SK-N-DZ (cell line): ENCODE results near the gene C1orf21.
A peak's percentile ranks its signal among the peaks of the same experiment; 100 is the strongest.

Experiments
- DNase-seq: peaks from one replicate; pipeline ENCODE4 v3.0.0-alpha.2; 2015; ENCODE audit warnings: low spot score

Gene C1orf21

DNA sequence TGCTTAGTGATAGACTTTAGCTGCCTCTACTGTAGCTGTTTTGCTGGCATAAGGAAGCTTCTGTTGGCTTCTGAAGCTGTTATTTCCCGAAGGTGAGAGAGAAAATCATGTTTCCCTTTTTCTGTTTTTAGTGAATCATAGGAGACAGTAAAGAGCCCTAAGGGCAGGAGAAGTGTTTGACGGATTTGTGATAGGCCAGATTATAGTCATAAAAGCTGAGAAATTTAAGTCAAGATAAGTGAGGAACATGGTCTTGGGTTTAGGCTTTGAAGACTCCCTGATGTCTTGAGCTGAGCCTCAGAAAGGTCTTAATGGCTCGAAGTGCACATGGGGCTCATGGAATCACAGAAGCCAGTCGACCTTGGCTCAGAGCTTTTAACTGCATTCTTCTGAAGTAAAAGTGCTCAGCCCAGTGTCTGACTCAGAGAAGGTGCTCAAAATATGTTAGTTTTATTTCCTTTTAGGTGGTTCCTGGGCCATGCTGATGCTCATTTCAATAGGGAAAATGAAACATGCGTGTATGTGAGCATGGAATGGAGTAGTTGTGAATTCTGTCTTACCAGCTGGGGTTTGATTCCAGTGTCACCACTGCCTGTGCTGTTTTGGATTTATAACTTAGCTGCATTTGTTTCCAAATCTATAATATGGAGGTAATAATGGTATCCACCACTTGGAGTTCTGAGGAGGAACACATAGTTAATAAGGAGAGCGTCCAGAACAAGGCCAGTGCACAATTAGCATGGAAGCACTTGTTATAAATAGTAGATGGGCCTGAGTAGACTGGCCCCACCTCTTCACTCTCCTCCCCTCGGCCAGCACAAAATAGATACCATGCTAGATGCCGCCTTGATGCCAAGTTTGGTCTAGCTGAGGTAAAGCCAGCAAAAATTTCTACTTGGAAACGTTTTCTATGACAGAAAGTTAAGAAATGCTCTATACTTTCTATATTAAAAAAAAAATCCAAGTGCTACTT, 99.2 kb downstream of the C1orf21 start:
- DNase-seq: no peak

DNA sequence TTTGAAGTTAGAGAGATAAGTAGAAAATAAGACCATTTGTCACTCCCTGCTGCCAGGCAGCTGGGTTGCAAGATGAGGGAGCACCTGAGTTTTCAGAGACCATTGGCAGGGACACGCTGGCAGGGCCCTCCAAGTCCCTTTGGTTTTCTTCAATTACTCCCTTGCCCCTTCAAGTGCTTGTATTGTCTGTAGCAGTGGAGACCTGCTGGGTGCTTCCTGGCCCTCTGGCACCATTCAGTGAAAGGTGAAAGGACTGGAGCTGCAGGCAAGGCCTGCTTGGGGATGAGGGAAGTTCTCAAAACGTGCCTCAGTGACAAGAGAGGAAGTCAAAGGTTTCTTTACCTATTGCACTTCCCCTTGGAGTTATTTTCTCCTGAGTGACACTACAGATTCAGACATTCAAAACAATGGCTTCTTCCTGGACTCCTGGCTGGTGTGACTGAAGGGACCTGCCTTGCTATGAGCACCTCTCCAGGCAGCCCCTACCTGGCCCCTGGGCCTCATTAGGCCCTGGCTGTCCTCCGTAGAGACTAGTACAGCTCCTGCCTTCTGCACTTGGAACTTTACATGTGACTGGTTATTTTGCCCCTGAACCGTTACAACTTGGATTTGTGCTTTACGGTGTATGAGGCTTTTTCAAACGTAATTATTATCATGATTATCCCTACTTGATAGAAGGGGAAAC, 100.1 kb downstream of the C1orf21 start:
- DNase-seq: no peak

DNA sequence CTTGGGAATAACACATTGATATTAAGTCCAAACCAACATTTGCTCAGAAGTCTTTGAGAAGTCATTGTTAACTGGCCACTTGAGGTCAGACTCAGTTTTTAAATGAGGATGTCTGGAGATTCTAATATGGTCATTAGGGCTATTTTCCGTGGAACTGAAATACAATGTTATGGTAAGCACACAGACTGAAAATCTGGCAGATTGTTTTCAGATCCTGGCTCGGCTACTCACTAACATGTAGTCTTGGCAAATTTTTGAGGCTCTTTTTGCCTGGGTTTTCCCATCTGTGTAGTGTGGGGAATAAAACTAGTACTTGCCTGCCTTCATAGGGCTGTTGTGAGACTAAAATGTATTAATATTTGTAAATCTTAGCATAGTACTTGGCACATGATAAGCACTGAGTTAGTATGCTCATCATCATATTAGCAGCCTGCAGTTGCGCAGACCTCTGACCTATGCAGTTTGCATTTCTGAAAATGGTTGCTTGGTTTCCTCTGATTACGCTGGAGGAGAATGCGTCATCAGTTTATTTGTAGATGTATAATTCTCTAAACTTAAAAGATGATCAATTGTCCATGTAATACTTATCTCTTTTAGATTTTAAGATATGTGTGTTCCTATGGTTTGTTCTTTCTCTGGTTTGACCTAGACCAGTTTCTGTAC, 100.8 kb downstream of the C1orf21 start:
- DNase-seq: no peak

DNA sequence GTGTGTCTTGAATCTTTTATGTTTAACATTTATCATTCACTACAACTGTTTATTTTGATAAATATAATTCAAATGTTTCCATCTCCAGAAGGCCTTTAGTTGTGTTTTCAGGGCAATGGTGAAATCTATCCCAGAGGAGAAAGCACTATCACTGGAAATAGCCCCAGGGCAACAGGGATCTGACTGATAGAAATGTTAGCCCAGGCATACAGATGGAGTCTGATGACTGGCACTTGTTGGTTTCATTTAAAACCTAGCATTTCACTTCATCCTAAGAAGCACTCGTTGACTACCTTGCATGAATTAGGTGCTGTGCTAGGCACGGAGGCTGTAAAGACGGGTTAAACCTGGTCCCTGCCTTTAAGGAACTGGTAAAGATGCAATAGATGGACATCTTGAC, 103.1 kb downstream of the C1orf21 start:
- no peak for DNase-seq

DNA sequence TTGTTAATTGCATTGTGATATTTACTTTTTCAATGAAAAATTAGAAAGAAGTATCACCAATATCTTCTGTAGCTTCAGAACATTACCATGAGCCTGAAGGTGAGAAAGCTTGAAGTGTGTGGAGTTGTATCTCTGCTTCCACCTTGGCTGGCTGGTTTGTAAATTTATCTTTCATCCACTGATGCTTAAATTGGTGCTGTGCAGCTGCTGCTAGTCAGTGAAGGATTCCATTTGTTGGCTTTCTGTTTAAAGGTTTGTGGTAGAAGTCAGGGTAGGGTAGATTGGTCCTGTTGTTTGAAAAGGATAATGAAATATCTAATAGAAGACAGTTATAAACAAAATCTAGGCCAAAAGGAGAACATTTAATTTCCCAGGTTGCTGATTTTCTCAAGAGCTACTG, 105.7 kb downstream of the C1orf21 start:
- DNase-seq: no peak

DNA sequence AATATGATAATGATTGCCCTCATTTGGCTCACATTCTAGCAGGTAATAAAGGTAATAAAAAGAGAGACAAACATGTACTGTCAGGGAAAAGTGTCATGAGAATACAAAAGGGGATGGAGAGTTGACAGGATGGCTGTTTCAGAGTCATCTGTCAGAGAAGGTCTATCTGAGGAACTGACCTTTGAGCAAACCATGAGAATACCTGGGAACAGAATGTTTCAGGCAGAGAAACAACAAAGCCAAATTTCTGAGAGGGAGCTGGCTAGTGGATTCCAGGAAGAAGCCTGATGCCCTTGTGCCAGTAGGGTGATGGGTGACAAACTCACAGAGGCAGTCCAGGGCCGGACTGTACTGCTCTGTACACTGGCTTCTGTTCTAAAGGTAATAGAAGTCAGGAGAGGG, 107.2 kb downstream of the C1orf21 start:
- no peak for DNase-seq

- no peak for DNase-seq
These were observed 108.1 kb downstream of the C1orf21 start for GRCh38 chr1:184494929-184495328.

GRCh38 chr1:184497959-184498723, 111.3 kb downstream of the C1orf21 start:
- peak; percentile 38 for DNase-seq

GRCh38 chr1:184499616-184500015, 112.8 kb downstream of the C1orf21 start:
- no peak for DNase-seq

- DNase-seq: no peak
These were observed 115.3 kb downstream of the C1orf21 start for GRCh38 chr1:184502161-184502560.

DNA sequence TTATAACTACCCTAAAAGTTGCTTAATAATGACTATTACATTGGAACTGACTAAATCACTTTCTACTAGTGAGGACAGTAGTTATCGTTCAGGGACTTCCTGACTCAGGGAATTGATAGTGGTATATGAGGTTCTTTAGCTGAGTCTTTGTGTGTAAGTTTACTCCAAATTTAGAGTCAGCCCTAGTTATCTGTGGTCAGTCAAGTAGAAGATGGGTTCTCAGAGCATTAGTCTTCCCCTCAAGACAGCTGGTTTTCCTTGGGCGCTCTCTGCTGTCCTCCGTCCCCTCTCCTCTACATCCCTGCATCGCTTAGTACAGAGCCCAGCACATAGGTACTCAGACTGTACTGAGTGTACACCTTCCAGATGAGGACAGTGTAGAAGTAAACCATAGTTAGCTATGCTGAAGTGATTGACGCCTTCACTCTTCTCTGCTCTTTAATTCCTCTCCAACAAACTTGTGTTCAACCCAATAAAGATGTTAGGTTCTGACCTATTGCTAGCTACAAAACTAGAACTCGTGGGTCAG, 116.5 kb downstream of the C1orf21 start:
- DNase-seq: no peak

GRCh38 chr1:184504040-184504954, 117.5 kb downstream of the C1orf21 start:
- DNase-seq: no peak

GRCh38 chr1:184504955-184505338, 118.1 kb downstream of the C1orf21 start:
- no peak for DNase-seq

- DNase-seq: no peak
These were observed 119.7 kb downstream of the C1orf21 start for GRCh38 chr1:184506481-184506880.

DNA sequence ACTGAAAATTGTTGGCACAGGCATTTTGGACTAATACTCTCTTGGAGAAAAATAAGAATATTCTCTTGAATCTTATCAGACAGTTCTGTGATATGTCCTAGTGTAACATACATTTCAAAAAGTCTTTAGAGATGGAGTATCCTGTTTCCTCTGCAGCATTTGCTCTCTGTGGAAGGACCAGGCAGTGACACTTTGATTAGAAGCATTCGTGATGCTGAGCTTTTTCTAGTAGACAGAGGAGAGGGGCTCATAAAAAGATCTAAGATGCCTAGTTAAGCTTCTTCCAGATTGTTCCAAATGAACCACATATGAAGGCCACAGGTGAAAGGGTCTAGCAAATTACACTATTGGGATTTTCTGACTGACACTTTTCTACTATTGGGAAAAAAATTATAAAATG, 120.3 kb downstream of the C1orf21 start:
- no peak for DNase-seq

DNA sequence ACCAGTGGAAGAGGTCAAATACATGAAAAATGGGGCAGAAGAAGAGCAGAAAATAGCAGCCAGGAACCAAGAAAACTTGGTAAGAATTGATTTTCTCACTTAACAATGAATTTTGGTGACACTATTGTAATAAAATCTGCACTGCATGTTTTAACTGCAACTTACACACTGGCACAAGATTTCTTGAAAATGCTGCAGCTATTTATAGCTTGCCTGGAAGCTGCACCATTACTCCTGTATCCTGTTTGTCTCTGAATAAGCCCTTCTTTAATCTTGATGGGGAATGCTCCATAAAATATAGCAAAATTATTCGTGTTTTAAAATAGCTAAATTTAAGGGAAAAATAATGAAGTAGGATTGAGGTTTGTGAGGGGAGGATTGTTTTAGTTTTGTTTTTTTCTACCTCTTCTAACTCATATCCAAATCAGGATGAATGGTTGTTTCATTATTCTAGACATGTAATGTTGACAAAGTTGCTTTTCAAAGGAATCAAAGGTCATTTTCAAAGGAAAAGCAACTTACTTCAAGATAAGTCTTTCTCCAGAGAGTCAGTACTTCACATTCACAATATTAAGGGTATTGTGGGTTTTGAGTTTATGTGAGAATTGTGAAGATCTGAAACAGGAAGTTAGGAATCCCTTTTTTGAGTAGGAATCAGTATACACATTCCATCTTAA, 120.9 kb downstream of the C1orf21 start:
- no peak for DNase-seq

DNA sequence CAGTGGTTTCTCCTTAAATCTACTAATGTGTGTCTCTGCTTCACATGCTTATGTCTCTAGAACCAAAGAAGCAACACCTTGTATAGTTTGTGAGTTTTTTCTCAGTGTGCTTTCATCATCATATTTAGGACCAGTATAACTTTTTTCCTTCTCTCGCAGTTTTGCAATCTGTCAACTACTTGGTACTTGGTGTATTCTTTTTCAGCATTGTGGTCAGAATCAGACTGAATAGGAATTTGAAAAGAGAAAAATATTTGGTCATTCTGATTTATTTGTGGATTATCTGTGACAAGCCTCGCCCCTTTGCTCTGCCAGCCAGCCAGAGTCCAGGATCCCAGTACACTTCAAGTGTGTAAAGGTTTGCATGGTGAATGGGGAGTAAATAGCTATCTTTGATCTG, 122.3 kb downstream of the C1orf21 start:
- no peak for DNase-seq

DNA sequence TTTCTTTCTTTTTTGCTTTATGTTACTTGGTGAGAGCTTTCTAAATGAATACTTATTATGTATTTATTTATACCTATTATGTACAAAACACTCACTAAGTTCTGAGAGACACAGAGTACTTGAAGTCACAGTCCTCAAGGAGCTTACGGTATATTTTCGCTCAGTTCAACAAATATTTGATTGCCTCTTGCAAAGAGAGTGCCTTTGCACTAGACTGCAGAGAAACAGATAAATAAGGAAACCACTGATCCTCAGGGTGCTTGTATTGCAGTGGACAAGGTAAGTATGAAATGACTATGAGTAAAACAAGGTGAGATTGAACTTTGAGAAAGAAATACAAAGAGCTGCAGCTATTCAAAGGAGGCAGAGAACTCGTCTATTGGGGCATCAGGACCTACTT, 123.3 kb downstream of the C1orf21 start:
- DNase-seq: no peak

DNA sequence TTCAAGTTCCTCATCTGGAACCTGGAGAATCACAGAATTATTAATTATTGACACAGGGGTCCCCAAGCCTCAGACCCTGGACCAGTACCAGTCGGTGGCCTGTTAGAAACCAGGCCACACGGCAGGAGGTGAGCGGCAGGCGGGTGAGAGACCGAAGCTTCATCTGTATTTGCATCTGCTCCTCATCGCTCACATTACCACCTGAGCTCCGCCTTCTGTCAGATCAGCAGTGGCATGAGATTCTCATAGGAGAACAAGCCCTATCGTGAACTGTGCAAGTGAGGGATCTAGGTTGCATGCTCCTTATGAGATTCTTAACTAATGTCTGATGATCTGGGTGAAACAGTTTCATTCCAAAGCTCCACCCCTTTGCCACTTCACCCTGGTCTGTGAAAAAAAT, 125.9 kb downstream of the C1orf21 start:
- no peak for DNase-seq

DNA sequence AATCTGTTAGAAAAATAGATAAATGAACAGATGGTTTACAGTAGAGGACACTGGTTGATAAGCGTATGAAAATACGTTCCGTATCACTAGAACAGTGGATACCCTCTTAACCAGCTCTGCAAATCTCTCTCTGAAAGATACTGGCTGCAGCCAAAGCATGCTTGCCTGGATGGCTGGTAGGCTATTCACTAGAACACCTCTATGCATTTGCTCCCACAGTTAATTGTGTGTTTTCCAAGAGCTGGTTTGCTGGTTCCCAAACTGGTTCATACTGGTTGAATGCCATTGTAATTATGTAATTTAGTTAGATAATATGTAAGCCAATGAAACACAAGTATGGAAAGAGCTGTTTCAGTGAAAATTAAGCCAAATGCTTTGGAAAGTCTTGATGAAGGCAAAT, 126.6 kb downstream of the C1orf21 start:
- DNase-seq: no peak
